Liver (tissue), 3 donors: Measurements from ENCODE around the gene DRG2.

ENCODE experiments used
- ATF3 ChIP-seq: IDR thresholded peaks from 2 replicates; pipeline ENCODE4 v1.6.1; 2016; ENCODE audit warnings: antibody characterized with exemption
- EGR1 ChIP-seq, 2 donors: IDR thresholded peaks; 2 replicates each; pipeline ENCODE4 v1.6.1; 2016 to 2018; ENCODE audit warnings: antibody characterized with exemption in 2 of 2, low read depth in 2 of 2
- FOXA1 ChIP-seq: IDR thresholded peaks from 2 replicates; pipeline ENCODE4 v1.6.1; 2016; ENCODE audit warnings: antibody characterized with exemption
- GABPA ChIP-seq, 2 donors: IDR thresholded peaks in 1 of 2; conservative IDR thresholded peaks in 1 of 2; 2 replicates each; pipeline ENCODE4 v1.6.1; 2016; ENCODE audit warnings: antibody characterized with exemption in 2 of 2, mild to moderate bottlenecking in 1 of 2, moderate library complexity in 1 of 2
- HNF4A ChIP-seq, 2 donors: conservative IDR thresholded peaks; 2 replicates each; pipeline ENCODE4 v1.6.1; 2016; ENCODE audit warnings: antibody characterized with exemption in 2 of 2, mild to moderate bottlenecking in 2 of 2
- JUND ChIP-seq, 2 donors: IDR thresholded peaks; 2 replicates each; pipeline ENCODE4 v1.6.1; 2016; ENCODE audit warnings: antibody characterized with exemption in 2 of 2
- MAX ChIP-seq: IDR thresholded peaks from 2 replicates; pipeline ENCODE4 v1.6.1; 2016; ENCODE audit warnings: antibody characterized with exemption
- NR2F2 ChIP-seq: IDR thresholded peaks from 2 replicates; pipeline ENCODE4 v1.6.1; 2016; ENCODE audit warnings: antibody characterized with exemption
- RAD21 ChIP-seq, 2 donors: IDR thresholded peaks; 2 replicates each; pipeline ENCODE4 v1.6.1; 2016; ENCODE audit warnings: antibody characterized with exemption in 2 of 2, mild to moderate bottlenecking in 2 of 2
- REST ChIP-seq: IDR thresholded peaks from 2 replicates; pipeline ENCODE4 v1.6.1; 2016; ENCODE audit warnings: antibody characterized with exemption, mild to moderate bottlenecking
- SP1 ChIP-seq: IDR thresholded peaks from 2 replicates; pipeline ENCODE4 v1.6.1; 2018; ENCODE audit warnings: antibody characterized with exemption, mild to moderate bottlenecking
- TAF1 ChIP-seq: conservative IDR thresholded peaks from 2 replicates; pipeline ENCODE4 v1.6.1; 2016; ENCODE audit warnings: antibody characterized with exemption, mild to moderate bottlenecking
- TF ChIP-seq, protein P1 (sequence below): fragments of 150-350 bp; IDR thresholded peaks from 2 replicates; pipeline ENCODE4 v1.5.1; 2017; ENCODE audit warnings: improper control_type of control experiment, low read depth, low read length; ENCODE audit not compliant: missing input control
- TF ChIP-seq, protein P2 (sequence below): IDR thresholded peaks from 2 replicates; pipeline ENCODE4 v1.6.1; 2016; ENCODE audit warnings: antibody characterized with exemption
- donor health status: healthy.
- donor health status: healthy.

- TF ChIP-seq TAF1 (no peak), ATF3 (no peak), RAD21 (IDR thresholded peaks at IDR 0.05) (no peak), REST (no peak), JUND (IDR thresholded peaks at IDR 0.05) (no peak), NR2F2 (no peak), SP1 (no peak), MAX (no peak), FOXA1 (no peak), GABPA (IDR thresholded peaks at IDR 0.05 in 1 of 2, conservative IDR thresholded peaks at IDR 0.05 in 1 of 2) (no peak), EGR1 (IDR thresholded peaks at IDR 0.05; ENCODE audit: low read depth in 2 of 2) (no peak), HNF4A (conservative IDR thresholded peaks at IDR 0.05) (no peak)
- TF ChIP-seq, protein P1, sequence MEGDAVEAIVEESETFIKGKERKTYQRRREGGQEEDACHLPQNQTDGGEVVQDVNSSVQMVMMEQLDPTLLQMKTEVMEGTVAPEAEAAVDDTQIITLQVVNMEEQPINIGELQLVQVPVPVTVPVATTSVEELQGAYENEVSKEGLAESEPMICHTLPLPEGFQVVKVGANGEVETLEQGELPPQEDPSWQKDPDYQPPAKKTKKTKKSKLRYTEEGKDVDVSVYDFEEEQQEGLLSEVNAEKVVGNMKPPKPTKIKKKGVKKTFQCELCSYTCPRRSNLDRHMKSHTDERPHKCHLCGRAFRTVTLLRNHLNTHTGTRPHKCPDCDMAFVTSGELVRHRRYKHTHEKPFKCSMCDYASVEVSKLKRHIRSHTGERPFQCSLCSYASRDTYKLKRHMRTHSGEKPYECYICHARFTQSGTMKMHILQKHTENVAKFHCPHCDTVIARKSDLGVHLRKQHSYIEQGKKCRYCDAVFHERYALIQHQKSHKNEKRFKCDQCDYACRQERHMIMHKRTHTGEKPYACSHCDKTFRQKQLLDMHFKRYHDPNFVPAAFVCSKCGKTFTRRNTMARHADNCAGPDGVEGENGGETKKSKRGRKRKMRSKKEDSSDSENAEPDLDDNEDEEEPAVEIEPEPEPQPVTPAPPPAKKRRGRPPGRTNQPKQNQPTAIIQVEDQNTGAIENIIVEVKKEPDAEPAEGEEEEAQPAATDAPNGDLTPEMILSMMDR: no peak
- TF ChIP-seq, protein P2, sequence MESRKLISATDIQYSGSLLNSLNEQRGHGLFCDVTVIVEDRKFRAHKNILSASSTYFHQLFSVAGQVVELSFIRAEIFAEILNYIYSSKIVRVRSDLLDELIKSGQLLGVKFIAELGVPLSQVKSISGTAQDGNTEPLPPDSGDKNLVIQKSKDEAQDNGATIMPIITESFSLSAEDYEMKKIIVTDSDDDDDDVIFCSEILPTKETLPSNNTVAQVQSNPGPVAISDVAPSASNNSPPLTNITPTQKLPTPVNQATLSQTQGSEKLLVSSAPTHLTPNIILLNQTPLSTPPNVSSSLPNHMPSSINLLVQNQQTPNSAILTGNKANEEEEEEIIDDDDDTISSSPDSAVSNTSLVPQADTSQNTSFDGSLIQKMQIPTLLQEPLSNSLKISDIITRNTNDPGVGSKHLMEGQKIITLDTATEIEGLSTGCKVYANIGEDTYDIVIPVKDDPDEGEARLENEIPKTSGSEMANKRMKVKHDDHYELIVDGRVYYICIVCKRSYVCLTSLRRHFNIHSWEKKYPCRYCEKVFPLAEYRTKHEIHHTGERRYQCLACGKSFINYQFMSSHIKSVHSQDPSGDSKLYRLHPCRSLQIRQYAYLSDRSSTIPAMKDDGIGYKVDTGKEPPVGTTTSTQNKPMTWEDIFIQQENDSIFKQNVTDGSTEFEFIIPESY: no peak
Measured at GRCh38 chr17:18139092-18139491, 51.3 kb downstream of the DRG2 start.
